Thoracic aorta (tissue), 2 donors: ENCODE data around the gene MCOLN1. TPM values are rescaled to one million over a fixed set of nuclear protein-coding genes. Genes with fewer than 3 reads are reported as not detected.

Experiments
- ATAC-seq: fragments of 150-250 bp; one replicate; pipeline ENCODE4 v1.8.0; 2017; ENCODE audit warnings: low read depth; ENCODE audit not compliant: insufficient number of reproducible peaks, low FRiP score
- DNase-seq: peaks from one replicate; pipeline ENCODE4 v3.0.0-alpha.2; 2020; ENCODE audit warnings: low spot score
- H3K27ac ChIP-seq, 2 donors: fragments of 200-600 bp; sonication (generic); 1 replicate in 1 of 2; 2 replicates in 1 of 2; pipeline ENCODE4 v1.5.1; 2016; ENCODE audit warnings: mild to moderate bottlenecking in 2 of 2, moderate library complexity in 2 of 2
- H3K27me3 ChIP-seq: fragments of 200-600 bp; sonication (generic); replicated peaks from 2 replicates; pipeline ENCODE4 v1.6.0; 2016; ENCODE audit warnings: mild to moderate bottlenecking; ENCODE audit not compliant: insufficient read depth
- H3K36me3 ChIP-seq: fragments of 200-600 bp; sonication (generic); one replicate; pipeline ENCODE4 v1.5.1; 2016
- H3K4me1 ChIP-seq, 2 donors: fragments of 200-600 bp; sonication (generic); 1 replicate in 1 of 2; 2 replicates in 1 of 2; pipeline versions ENCODE4 v1.5.1 to v1.6.0; 2016; ENCODE audit warnings: low read depth in 2 of 2, mild to moderate bottlenecking in 1 of 2; ENCODE audit not compliant: control insufficient read depth in 1 of 2
- H3K4me3 ChIP-seq: fragments of 200-600 bp; sonication (generic); 2 replicates; pipeline ENCODE4 v1.5.1; 2016; ENCODE audit warnings: mild to moderate bottlenecking
- H3K9me3 ChIP-seq: fragments of 200-600 bp; sonication (generic); 2 replicates; pipeline ENCODE4 v1.5.1; 2016
- total RNA-seq, 2 donors: library from RNA; depleted of rRNA; stranded (reverse); fragments of >200 nt; gene quantifications; one replicate each; pipeline versions ENCODE4 v1.1.0 to v1.2.3, GENCODE V29; 2016
- TF ChIP-seq, protein P1 (sequence below): fragments of 200-600 bp; sonication (generic); IDR thresholded peaks from one replicate; pipeline ENCODE4 v1.5.1; 2019; ENCODE audit warnings: antibody characterized with exemption

The MCOLN1 gene
- total RNA-seq, 2 donors from 2014 or later, result 19.6 to 34.8 TPM

- TF ChIP-seq, protein P1, sequence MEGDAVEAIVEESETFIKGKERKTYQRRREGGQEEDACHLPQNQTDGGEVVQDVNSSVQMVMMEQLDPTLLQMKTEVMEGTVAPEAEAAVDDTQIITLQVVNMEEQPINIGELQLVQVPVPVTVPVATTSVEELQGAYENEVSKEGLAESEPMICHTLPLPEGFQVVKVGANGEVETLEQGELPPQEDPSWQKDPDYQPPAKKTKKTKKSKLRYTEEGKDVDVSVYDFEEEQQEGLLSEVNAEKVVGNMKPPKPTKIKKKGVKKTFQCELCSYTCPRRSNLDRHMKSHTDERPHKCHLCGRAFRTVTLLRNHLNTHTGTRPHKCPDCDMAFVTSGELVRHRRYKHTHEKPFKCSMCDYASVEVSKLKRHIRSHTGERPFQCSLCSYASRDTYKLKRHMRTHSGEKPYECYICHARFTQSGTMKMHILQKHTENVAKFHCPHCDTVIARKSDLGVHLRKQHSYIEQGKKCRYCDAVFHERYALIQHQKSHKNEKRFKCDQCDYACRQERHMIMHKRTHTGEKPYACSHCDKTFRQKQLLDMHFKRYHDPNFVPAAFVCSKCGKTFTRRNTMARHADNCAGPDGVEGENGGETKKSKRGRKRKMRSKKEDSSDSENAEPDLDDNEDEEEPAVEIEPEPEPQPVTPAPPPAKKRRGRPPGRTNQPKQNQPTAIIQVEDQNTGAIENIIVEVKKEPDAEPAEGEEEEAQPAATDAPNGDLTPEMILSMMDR, result no peak
- H3K27me3 ChIP-seq, result no peaks in the 10 kb centered on the region
- H3K9me3 ChIP-seq, result no peaks in the 10 kb centered on the region
- peaks cover 32% of the 10 kb centered on the region for H3K36me3 ChIP-seq
- no peaks in the 10 kb centered on the region for H3K4me1 ChIP-seq
- H3K27ac ChIP-seq, result no peak overlapping the region
- ATAC-seq (no peak), DNase-seq (no peak)
- no peak overlapping the region for H3K4me3 ChIP-seq
Measured at GRCh38 chr19:7547159-7547558, 24.7 kb downstream of the MCOLN1 start.

GRCh38 chr19:7549429-7550148 is 27.2 kb downstream of the MCOLN1 start:
- Histone ChIP-seq H3K4me1 (no peaks in the 10 kb centered on the region), H3K36me3 (peaks cover 29% of the 10 kb centered on the region), H3K27me3 (no peaks in the 10 kb centered on the region), H3K9me3 (no peaks in the 10 kb centered on the region), H3K4me3 (no peak overlapping the region), H3K27ac (no peak overlapping the region)
- DNase-seq (no peak), ATAC-seq (no peak)
- TF ChIP-seq, protein P1, result no peak

DNA sequence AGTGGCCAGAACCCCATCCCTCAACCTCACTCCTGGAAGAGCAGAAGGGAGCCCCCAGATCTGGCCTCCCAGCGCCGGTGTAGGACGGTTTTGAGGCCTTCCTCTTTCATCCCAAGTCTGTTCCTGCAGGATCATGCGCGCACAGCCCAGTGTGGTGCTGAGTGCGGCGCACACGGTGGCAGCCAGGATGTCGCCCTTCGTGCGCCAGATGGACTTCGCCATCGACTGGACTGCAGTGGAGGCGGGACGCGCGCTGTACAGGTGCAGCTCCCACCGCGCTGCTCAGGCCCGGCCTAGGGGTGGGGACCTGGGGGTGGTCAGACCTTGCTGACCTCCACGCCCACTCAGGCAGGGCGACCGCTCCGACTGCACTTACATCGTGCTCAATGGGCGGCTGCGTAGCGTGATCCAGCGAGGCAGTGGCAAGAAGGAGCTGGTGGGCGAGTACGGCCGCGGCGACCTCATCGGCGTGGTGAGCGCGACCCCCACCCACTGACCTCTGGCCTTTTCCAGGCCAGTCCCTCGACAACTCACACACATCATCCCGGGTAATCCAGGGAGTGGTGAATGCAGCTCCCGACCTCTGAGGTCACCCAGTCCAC is 27.8 kb downstream of the MCOLN1 start:
- ATAC-seq, result no peak
- H3K27me3 ChIP-seq, result no peaks in the 10 kb centered on the region
- H3K36me3 ChIP-seq, result peaks cover 35% of the 10 kb centered on the region
- H3K4me3 ChIP-seq, result no peak overlapping the region
- DNase-seq, result no peak
- TF ChIP-seq, protein P1, result no peak
- H3K27ac ChIP-seq, result no peak overlapping the region
- H3K9me3 ChIP-seq, result no peaks in the 10 kb centered on the region
- H3K4me1 ChIP-seq, result no peaks in the 10 kb centered on the region

- TF ChIP-seq, protein P1, result no peak
- Histone ChIP-seq H3K9me3 (no peaks in the 10 kb centered on the region), H3K4me3 (peak overlapping the region; percentile 18), H3K27me3 (no peaks in the 10 kb centered on the region), H3K4me1 (no peaks in the 10 kb centered on the region), H3K36me3 (peaks cover 38% of the 10 kb centered on the region), H3K27ac (no peak overlapping the region)
- DNase-seq (no peak), ATAC-seq (no peak)
Measured at GRCh38 chr19:7550987-7551761, 28.8 kb downstream of the MCOLN1 start.

DNA sequence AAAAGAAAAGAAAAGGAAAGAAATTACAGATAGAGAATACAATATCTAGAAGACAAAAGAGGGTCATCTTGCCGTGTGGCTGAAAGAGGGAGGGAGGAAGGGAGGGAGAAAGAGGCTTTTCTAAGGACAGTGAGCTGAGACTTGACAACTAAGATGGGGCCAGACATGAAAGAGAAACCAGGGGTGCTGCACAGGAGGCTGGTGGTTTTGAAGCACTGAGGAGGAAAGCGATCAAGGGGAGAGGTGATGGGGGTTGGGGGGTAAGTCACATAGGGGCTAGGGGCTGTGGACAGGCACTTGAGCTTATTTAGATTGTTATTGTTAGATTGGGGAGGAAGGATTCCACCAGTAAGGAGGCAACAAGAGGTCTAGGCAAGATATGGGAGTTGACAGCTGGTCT is 30.4 kb downstream of the MCOLN1 start:
- TF ChIP-seq, protein P1, result no peak
- peaks cover 52% of the 10 kb centered on the region for H3K36me3 ChIP-seq
- no peak overlapping the region for H3K27ac ChIP-seq
- H3K27me3 ChIP-seq, result no peaks in the 10 kb centered on the region
- no peak overlapping the region for H3K4me3 ChIP-seq
- no peaks in the 10 kb centered on the region for H3K4me1 ChIP-seq
- no peaks in the 10 kb centered on the region for H3K9me3 ChIP-seq
- no peak for ATAC-seq
- no peak for DNase-seq
